NCI-H1417 (cell line): ENCODE data around the gene PDE7B.
"Not testable (repeated sequence)": the region's sequence is repeated elsewhere in the genome, so short reads cannot be mapped to it uniquely, and the experiment has no call there.

ENCODE experiments used
- DNase-seq, 3 experiments: peaks; one replicate each; lab custom pipeline; 2025; lab: John Stamatoyannopoulos, UW

The PDE7B gene

DNA sequence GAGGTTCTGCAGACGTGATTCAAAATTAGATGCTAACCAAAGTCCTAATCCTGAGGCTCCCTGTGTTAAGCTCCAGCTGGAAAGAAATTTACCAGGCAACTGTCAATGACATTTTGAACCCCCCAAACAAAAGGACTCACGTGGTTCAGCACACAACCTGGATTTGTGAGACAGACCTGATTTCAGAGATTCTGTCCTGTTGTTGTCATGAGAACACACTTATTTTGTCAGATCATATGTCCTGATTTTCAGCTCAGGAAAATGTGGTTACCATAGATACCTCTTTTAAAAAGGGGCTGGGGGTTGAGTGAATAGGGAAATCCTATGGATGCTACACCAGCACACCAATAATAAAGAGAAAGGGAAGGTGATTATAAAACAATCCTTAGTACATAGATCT, 337.0 kb downstream of the PDE7B start:
- DNase-seq, result peak in 1 of 3 experiments; percentile 22

DNA sequence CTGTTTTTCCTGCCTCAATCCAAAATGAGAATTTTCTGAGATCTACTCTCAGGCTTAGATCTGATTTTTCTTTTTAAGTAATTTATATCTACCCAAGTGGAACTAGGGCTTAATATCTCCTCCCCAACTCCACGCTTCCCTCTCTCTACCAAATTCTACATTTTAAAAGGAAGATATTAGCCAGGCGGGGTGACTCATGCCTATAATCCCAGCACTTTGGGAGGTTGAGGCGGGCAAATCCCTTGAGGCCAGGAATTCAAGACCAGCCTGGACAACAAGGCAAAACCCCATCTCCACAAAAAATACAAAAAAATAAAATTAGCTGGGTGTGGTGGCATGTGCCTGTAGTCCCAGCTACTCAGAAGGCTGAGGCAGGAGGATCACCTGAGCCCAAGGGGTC, 337.6 kb downstream of the PDE7B start:
- no peak for DNase-seq

- no peak for DNase-seq
Observed at GRCh38 chr6:136191606-136192312, 340.3 kb downstream of the PDE7B start.

GRCh38 chr6:136192902-136193301, 341.4 kb downstream of the PDE7B start:
- peak in 1 of 3 experiments; percentile 18 for DNase-seq

- peak in 2 of 3 experiments; percentile 31 to 75 for DNase-seq
Observed at GRCh38 chr6:136201732-136202131, 350.2 kb downstream of the PDE7B start.

GRCh38 chr6:136208783-136209182, 357.3 kb downstream of the PDE7B start:
- no peak for DNase-seq

- DNase-seq, result no peak
Observed at GRCh38 chr6:136209496-136209895, 358.0 kb downstream of the PDE7B start.

GRCh38 chr6:136210398-136211165, 359.1 kb downstream of the PDE7B start:
- no peak for DNase-seq

DNA sequence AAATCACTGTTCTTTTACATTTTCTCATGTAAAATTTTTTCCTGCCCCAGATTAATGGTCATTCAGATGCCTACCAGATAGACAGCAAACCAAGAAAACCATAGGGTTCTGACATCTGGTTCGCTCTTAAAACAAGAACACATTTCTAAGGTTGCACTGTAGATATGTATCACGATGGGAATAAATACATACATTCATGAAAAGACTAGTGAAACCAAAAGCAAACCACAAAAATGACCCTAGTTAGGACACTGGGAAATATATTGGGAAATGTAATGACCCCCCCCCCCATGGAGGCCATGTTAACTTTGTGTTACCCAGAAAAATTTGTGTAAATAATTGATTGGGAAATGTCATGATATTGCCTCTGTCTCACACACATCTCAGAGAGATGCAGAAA, 361.1 kb downstream of the PDE7B start:
- no peak for DNase-seq

- DNase-seq, result no peak
Observed at GRCh38 chr6:136213012-136213539, 361.6 kb downstream of the PDE7B start.

- DNase-seq, result no peak
Observed at GRCh38 chr6:136213853-136214252, 362.4 kb downstream of the PDE7B start.

- no peak for DNase-seq
Observed at GRCh38 chr6:136216503-136217401, 365.3 kb downstream of the PDE7B start.

GRCh38 chr6:136224974-136225373, 373.5 kb downstream of the PDE7B start:
- not testable (repeated sequence) for DNase-seq

DNA sequence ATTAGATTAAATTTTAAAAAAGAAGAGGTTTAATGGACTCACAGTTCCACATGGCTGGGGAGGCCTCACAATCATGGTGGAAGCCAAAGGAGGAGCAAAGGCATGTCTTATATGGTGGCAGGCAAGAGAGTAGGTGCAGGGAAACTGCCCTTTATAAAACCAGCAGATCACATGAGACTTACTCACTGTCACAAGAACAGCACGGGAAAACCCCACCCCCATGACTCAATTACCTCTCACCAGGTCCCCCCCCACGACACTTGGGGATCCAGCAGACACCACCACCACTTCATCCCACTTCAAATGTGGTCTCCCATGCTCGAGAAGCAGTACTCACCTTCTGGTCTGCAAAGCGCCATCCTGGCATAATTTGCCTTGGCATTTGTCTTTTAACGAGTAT, 374.0 kb downstream of the PDE7B start:
- peak in 1 of 3 experiments; percentile 43 for DNase-seq

- DNase-seq, result peak; percentile 40 to 80 (median 44)
Observed at GRCh38 chr6:136226027-136226673, 374.6 kb downstream of the PDE7B start.

DNA sequence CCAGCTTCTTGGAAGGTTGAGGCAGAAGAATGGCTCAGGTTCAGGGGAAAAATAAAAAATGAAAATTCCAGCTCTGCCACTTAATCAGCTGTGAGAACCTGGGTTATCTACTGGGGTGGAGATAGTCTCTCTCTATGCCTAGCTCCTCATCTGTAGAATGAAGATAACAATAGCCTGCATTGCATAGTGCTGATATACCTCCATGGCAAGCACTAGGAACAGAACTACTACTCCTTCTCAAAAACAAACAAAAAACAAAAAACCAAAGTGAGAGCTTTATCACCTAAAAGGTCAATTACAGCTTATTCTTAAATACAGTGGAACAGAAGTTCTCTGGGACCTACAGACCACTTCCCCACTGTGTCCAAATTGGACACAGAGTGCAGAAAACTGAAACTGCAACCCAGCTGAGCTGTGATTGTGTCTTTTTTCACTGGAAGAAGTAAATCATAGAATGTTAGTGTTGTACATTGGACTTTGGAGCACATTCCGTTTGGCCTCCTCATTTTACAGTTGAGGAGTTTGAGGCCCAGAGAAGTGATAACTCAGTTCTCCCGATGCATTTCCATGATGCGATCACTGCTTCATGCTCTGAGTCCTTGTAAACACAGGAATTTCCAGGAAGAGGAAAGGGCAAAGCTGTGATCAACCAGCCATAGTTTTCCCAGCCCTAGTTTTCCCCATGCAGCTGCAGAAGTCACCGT, 375.3 kb downstream of the PDE7B start:
- DNase-seq, result no peak

- no peak for DNase-seq
Observed at GRCh38 chr6:136228814-136229213, 377.3 kb downstream of the PDE7B start.

DNA sequence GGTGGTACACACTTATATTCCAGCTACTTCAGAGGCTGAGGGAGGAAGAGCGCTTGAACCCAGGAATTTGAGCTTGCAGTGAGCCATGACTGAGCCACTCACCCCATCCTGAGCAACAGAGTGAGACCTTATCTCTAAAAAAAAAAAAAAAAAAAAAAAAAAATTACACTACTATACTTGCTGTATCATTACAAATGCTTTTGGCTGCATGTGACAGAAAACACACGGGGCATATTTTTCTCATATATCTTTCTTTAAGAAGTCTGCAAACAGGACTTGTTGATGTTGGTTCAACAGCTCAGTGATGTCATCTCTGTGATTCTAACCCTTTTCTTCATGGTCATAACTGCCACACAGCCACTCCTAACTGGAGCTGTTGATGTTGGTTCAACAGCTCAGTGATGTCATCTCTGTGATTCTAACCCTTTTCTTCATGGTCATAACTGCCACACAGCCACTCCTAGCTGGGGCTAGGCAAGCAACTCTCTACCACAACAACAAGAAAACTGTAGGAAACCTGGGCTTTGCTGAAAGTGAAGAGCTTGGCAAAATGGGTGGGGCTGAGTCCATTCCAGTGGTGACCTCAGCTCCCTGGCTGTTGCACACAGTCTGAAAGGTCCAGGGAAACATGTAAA, 378.8 kb downstream of the PDE7B start:
- no peak for DNase-seq

- no peak for DNase-seq
Observed at GRCh38 chr6:136232701-136233100, 381.2 kb downstream of the PDE7B start.

DNA sequence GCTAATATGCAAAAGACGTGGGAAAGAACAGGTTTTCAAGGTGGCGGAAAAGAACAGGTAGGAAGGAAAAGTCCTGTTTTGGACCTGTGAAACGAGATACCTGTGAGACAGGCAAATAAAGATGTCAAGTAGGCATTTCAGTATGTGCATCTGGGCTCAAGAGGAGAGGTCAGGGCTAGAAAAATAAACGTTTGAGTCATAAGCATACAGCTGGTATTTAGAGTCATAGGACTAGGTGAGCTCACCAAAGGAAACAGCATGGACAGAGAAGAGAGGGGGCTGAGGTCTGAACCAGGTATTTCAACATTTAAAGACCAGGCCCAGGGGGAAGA, 383.7 kb downstream of the PDE7B start:
- peak in 1 of 3 experiments; percentile 32 for DNase-seq
